ENCODE results near the gene ERFL.

GRCh38 chr19:41939861-41940730 lies 11.8 kb upstream of the ERFL start:
- TF ChIP-seq EP300 (IDR thresholded peaks at IDR 0.05; ENCODE audit: borderline replicate concordance), result no peak
- no peak for TF ChIP-seq TCF12 (IDR thresholded peaks at IDR 0.05; ENCODE audit: low read depth)
- TF ChIP-seq REST (IDR thresholded peaks at IDR 0.05; ENCODE audit: low read depth), result no peak
- TF ChIP-seq FOXM1 (IDR thresholded peaks at IDR 0.05; ENCODE audit: borderline replicate concordance, low read depth), result no peak
- no peak for TF ChIP-seq RAD21 (IDR thresholded peaks at IDR 0.05; ENCODE audit: low read depth)
- TF ChIP-seq EGR1 (IDR thresholded peaks at IDR 0.05), result no peak

Data from Ishikawa (cell line).